ENCODE measurements around the gene SCG2.

The SCG2 gene

GRCh38 chr2:223633656-223634055 is 31.5 kb upstream of the SCG2 start:
- no peak overlapping the region for H3K27ac ChIP-seq (ENCODE audit: extremely low read depth, low read depth, low read length)
- no peaks in the 10 kb centered on the region for H3K36me3 ChIP-seq (ENCODE audit: control insufficient read depth in 2 of 2, insufficient read depth in 1 of 2, low read length in 2 of 2)
- CTCF ChIA-PET, result interaction anchor here (0.8 kb wide), 1 partner anchor 299 kb away, joined by 3 read pairs; no protein-coding TSS in a partner anchor
- POLR2A ChIA-PET, result no interaction called here
- TF ChIP-seq GLI2 (tag by site-specific recombination; IDR thresholded peaks at IDR 0.05; ENCODE audit: borderline replicate concordance, low read depth) (no peak), ZNF621 (tag by site-specific recombination; IDR thresholded peaks at IDR 0.05) (no peak), ZNF596 (tag by site-specific recombination; IDR thresholded peaks at IDR 0.05) (no peak), ZNF302 (tag by site-specific recombination; IDR thresholded peaks at IDR 0.05; ENCODE audit: low read depth) (no peak), YY1 (tag by site-specific recombination; IDR thresholded peaks at IDR 0.05) (no peak)
- TF ChIP-seq, protein P1, sequence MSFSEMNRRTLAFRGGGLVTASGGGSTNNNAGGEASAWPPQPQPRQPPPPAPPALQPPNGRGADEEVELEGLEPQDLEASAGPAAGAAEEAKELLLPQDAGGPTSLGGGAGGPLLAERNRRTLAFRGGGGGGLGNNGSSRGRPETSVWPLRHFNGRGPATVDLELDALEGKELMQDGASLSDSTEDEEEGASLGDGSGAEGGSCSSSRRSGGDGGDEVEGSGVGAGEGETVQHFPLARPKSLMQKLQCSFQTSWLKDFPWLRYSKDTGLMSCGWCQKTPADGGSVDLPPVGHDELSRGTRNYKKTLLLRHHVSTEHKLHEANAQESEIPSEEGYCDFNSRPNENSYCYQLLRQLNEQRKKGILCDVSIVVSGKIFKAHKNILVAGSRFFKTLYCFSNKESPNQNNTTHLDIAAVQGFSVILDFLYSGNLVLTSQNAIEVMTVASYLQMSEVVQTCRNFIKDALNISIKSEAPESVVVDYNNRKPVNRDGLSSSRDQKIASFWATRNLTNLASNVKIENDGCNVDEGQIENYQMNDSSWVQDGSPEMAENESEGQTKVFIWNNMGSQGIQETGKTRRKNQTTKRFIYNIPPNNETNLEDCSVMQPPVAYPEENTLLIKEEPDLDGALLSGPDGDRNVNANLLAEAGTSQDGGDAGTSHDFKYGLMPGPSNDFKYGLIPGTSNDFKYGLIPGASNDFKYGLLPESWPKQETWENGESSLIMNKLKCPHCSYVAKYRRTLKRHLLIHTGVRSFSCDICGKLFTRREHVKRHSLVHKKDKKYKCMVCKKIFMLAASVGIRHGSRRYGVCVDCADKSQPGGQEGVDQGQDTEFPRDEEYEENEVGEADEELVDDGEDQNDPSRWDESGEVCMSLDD (tag by site-specific recombination; IDR thresholded peaks at IDR 0.05), result no peak
- H3K9me3 ChIP-seq (ENCODE audit: control insufficient read depth, insufficient read depth, low read depth, low read length), result no peaks in the 10 kb centered on the region
- no peaks in the 10 kb centered on the region for H3K4me1 ChIP-seq (ENCODE audit: control insufficient read depth, insufficient read depth, low read length)
- H3K4me3 ChIP-seq (ENCODE audit: low read depth, low read length), result no peak overlapping the region

DNA sequence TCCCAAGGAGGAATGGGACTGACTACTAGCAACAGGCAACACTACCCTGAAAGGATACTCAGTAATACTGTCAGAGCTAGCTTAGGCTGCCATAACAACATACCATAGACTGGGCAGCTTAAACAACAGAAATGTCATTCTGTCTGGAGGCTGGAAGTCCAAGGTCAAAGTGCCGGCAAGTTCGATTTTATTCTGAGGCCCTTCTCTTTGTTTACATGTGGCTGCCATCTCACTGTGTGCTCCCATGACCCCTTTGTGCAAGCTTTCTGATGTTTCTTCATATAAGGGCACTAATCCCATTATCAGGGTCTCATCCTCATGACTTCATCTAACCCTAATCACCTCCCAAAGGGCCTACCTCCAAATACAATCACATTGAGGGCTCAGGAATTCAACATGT is 30.7 kb upstream of the SCG2 start:
- TF ChIP-seq ZNF837 (tag by site-specific recombination; IDR thresholded peaks at IDR 0.05) (no peak), PRDM4 (tag by site-specific recombination; IDR thresholded peaks at IDR 0.05) (no peak), ZNF394 (tag by site-specific recombination; IDR thresholded peaks at IDR 0.05; ENCODE audit: borderline replicate concordance) (no peak)
- TF ChIP-seq, protein P2, sequence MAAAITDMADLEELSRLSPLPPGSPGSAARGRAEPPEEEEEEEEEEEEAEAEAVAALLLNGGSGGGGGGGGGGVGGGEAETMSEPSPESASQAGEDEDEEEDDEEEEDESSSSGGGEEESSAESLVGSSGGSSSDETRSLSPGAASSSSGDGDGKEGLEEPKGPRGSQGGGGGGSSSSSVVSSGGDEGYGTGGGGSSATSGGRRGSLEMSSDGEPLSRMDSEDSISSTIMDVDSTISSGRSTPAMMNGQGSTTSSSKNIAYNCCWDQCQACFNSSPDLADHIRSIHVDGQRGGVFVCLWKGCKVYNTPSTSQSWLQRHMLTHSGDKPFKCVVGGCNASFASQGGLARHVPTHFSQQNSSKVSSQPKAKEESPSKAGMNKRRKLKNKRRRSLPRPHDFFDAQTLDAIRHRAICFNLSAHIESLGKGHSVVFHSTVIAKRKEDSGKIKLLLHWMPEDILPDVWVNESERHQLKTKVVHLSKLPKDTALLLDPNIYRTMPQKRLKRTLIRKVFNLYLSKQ (tag by site-specific recombination; IDR thresholded peaks at IDR 0.05; ENCODE audit: borderline replicate concordance), result no peak
- no peak overlapping the region for H3K4me3 ChIP-seq (ENCODE audit: low read depth, low read length)
- no peaks in the 10 kb centered on the region for H3K36me3 ChIP-seq (ENCODE audit: control insufficient read depth in 2 of 2, insufficient read depth in 1 of 2, low read length in 2 of 2)
- POLR2A ChIA-PET, result no interaction called here
- H3K4me1 ChIP-seq (ENCODE audit: control insufficient read depth, insufficient read depth, low read length), result no peaks in the 10 kb centered on the region
- H3K27ac ChIP-seq (ENCODE audit: extremely low read depth, low read depth, low read length), result no peak overlapping the region
- CTCF ChIA-PET, result no interaction called here
- H3K9me3 ChIP-seq (ENCODE audit: control insufficient read depth, insufficient read depth, low read depth, low read length), result no peaks in the 10 kb centered on the region

GRCh38 chr2:223626716-223627115 is 24.6 kb upstream of the SCG2 start:
- no peak for TF ChIP-seq ZNF423 (tag by site-specific recombination; IDR thresholded peaks at IDR 0.05)
- no peaks in the 10 kb centered on the region for H3K4me1 ChIP-seq (ENCODE audit: control insufficient read depth, insufficient read depth, low read length)
- H3K4me3 ChIP-seq (ENCODE audit: low read depth, low read length), result no peak overlapping the region
- CTCF ChIA-PET, result no interaction called here
- POLR2A ChIA-PET, result no interaction called here
- H3K9me3 ChIP-seq (ENCODE audit: control insufficient read depth, insufficient read depth, low read depth, low read length), result no peaks in the 10 kb centered on the region
- no peak overlapping the region for H3K27ac ChIP-seq (ENCODE audit: extremely low read depth, low read depth, low read length)
- H3K36me3 ChIP-seq (ENCODE audit: control insufficient read depth in 2 of 2, insufficient read depth in 1 of 2, low read length in 2 of 2), result no peaks in the 10 kb centered on the region

- no peak overlapping the region for H3K4me3 ChIP-seq (ENCODE audit: low read depth, low read length)
- H3K9me3 ChIP-seq (ENCODE audit: control insufficient read depth, insufficient read depth, low read depth, low read length), result no peaks in the 10 kb centered on the region
- CTCF ChIA-PET, result no interaction called here
- no peaks in the 10 kb centered on the region for H3K4me1 ChIP-seq (ENCODE audit: control insufficient read depth, insufficient read depth, low read length)
- POLR2A ChIA-PET, result no interaction called here
- no peak overlapping the region for H3K27ac ChIP-seq (ENCODE audit: extremely low read depth, low read depth, low read length)
- H3K36me3 ChIP-seq (ENCODE audit: control insufficient read depth in 2 of 2, insufficient read depth in 1 of 2, low read length in 2 of 2), result no peaks in the 10 kb centered on the region
- TF ChIP-seq ZNF664 (tag by site-specific recombination; IDR thresholded peaks at IDR 0.05) (no peak), TRIM28 (IDR thresholded peaks at IDR 0.05; ENCODE audit: borderline replicate concordance, low read length) (no peak), ZNF133 (tag by site-specific recombination; IDR thresholded peaks at IDR 0.05) (no peak), CTCF (tag by site-specific recombination; IDR thresholded peaks at IDR 0.05) (no peak), ZSCAN16 (tag by site-specific recombination; IDR thresholded peaks at IDR 0.05) (no peak), PBX3 (CRISPR knock-in tag; IDR thresholded peaks at IDR 0.05) (no peak), ZBTB26 (tag by site-specific recombination; optimal IDR thresholded peaks at IDR 0.05) (no peak)
These were observed 23.5 kb upstream of the SCG2 start for GRCh38 chr2:223625652-223626051.

Measured in HEK293 (cell line).